ENCODE results near the gene RUNDC3A.
"Not testable (repeated sequence)": the region's sequence is repeated elsewhere in the genome, so short reads cannot be mapped to it uniquely, and the experiment has no call there.

The RUNDC3A gene

GRCh38 chr17:44361292-44362260 lies 53.2 kb downstream of the RUNDC3A start:
- DNase-seq, result no peak

DNA sequence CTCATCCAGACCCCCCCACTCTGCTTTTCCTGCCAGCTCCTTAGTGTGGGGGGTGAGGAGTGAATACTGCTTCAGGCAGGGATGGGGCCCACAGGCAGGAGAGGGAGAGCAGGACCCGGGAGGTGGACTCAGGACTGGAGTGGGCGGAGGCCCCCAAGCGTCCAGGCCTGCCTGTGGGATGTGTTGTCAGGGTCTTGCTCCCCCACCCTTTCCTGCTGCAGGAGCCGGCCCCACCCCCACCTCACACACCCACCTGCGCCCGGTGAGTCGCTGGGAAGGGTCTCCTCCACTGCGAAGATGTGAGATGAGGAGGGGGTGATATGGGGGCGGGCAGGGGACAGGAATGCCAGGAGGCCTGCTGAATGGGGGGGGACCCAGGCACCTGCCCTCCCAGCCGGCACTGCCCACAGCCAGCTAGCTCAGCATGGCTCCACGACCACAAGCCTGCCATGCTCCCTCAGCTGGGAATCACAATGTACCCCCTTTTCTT lies 54.1 kb downstream of the RUNDC3A start:
- DNase-seq, result no peak

- DNase-seq, result no peak
Measured at GRCh38 chr17:44362949-44363612, 54.7 kb downstream of the RUNDC3A start.

DNA sequence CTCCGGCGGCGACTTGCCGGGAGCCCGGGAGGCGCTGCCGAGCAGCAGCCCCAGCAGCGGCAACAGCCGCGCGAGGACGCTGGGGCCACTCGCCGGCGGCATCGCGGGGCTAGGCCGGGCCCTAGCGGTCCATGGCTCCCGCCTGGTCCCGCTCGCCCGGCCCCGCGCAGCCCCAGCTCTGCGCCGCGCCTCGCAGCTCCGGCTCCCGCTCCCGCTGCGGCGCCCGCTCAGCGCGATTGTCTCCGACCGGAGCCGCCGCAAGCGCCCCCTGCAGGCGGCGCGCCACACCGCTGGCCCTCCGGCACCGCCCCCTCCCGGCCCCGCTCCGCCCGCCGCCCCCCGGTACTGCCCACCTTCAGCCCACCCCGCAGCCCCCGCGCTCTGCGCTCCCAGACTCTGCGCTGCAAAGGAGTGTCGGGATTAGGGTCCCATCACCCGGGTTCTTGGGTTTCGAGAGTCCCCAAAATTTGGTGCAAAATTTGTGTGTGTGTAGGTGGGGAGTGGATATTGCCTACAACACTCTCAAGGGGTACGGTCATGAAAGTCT lies 55.3 kb downstream of the RUNDC3A start, which contains the start of gene FAM171A2:
Gene FAM171A2 (minus strand): TSS at position 241 of the 547 bp plus-strand sequence. CDS start 139 bp downstream, at position 102.
- peak; percentile 72 for DNase-seq

GRCh38 chr17:44365051-44365450 lies 56.6 kb downstream of the RUNDC3A start:
- not testable (repeated sequence) for DNase-seq

DNA sequence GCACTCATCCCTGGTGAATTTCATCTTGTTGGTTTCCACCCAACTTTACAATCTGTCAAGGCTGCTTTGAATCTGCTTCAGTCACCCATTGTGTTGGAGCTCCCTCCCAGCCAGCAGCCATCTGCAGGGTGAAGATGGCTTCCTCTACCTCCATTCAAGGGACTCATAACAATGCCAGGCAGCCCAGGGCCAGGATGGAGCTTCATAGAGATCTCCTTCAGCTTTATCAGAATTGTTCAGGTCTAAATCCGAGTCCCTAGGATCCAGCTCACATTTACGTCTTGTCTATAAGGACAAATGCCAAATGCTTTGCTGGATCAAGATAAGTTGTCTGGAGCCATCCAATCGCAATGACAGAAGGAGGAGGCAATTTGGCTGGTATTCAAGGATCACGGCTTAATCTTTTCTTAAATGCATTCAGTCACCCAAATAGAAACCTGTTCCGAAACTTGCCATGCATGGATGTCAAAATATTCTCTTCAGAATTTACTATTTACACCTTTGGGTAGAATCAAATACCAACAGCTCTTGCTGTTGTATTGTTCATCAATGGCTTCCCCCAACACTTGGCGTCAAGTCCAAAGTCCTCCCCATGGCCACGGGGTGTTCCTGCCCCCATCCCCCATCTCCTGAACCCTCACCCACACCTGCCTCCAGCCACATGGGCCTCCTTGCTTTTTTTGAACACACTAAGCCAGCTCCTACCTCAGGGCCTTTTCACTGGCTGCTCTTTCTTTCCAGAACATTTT lies 59.0 kb downstream of the RUNDC3A start:
- no peak for DNase-seq
